GM12873 (cell line): ENCODE measurements around the gene HOXC10.

ENCODE experiments used
- CTCF ChIP-seq: IDR thresholded peaks from 2 replicates; pipeline ENCODE4 v1.5.1; 2012; ENCODE audit warnings: low read depth, mild to moderate bottlenecking, moderate library complexity, low read length, control low read depth; ENCODE audit not compliant: insufficient read depth; ENCODE audit errors: missing control alignments

Gene HOXC10

GRCh38 chr12:53973236-53974042 lies 11.5 kb upstream of the HOXC10 start:
- no peak for TF ChIP-seq CTCF

- TF ChIP-seq CTCF, result no peak
Measured at GRCh38 chr12:53974084-53975063, 10.6 kb upstream of the HOXC10 start, which contains the start of gene HOTAIR. HOTAIR (minus strand) TSS chr12:53974954.

GRCh38 chr12:53975064-53975471 lies 9.9 kb upstream of the HOXC10 start:
- no peak for TF ChIP-seq CTCF

- no peak for TF ChIP-seq CTCF
Measured at GRCh38 chr12:53975479-53976152, 9.3 kb upstream of the HOXC10 start.

GRCh38 chr12:53976172-53976822 lies 8.6 kb upstream of the HOXC10 start:
- no peak for TF ChIP-seq CTCF

- TF ChIP-seq CTCF, result no peak
Measured at GRCh38 chr12:53976823-53977595, 7.9 kb upstream of the HOXC10 start.
